Testis (tissue), 2 donors: ENCODE data around the gene ZNF790.

ENCODE experiments used
- CTCF ChIP-seq, 3 experiments: fragments of 450-650 bp in 2 of 3; fragments of 200-600 bp in 1 of 3; sonication (generic) in 1 of 3; IDR thresholded peaks; one replicate each; pipeline ENCODE4 v1.5.1; 2016 to 2019; ENCODE audit warnings: antibody characterized with exemption in 3 of 3, mild to moderate bottlenecking in 2 of 3, moderate library complexity in 1 of 3
- POLR2A ChIP-seq: fragments of 450-650 bp; IDR thresholded peaks from one replicate; pipeline ENCODE4 v1.6.1; 2017; ENCODE audit warnings: antibody characterized with exemption, mild to moderate bottlenecking, moderate library complexity

DNA sequence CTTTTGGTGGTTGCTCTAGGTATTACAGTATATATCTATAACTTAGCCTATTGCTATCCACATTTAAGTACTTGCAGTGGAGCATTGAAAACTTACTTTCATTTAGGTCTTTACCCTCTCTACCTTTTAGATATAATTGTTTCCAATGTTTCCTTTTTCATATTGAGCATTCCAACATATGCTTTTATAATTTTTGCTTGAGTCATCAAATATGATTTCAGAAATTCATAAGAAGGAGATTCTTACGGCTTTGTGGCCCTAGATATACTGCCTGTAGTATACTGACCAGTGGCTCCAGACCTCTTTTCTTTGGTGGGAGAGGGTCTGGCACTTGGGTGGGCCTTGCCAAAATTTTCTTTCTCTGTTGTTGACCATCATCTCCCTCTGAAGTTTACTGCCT lies 32.8 kb downstream of the ZNF790 start:
- TF ChIP-seq CTCF (IDR thresholded peaks at IDR 0.05) = no peak
- no peak for TF ChIP-seq POLR2A
